Measurements from ENCODE around the gene JCHAIN. TPM values are rescaled to one million over a fixed set of nuclear protein-coding genes. Genes with fewer than 3 reads are reported as not detected.

Gene JCHAIN
- 0.22 and 0.50 TPM in 2 replicates for polyA plus RNA-seq (2011; rRNA removed)
- not detected in 2 replicates for polyA plus RNA-seq (2012; cell fraction: cytosol; rRNA removed)
- polyA plus RNA-seq (2012; cell fraction: nucleus; rRNA removed), result not detected in 2 replicates
- polyA plus RNA-seq (2017; fragmentation: RNase III; extraction: RNeasy Plus Mini Kit Qiagen cat#74134 plus additional on column Dnase treatment), result 0.09 to 0.17 TPM (median 0.15 TPM) in 3 replicates
- polyA minus RNA-seq (2011; rRNA and poly(A)+ RNA removed), result not detected in 2 replicates

DNA sequence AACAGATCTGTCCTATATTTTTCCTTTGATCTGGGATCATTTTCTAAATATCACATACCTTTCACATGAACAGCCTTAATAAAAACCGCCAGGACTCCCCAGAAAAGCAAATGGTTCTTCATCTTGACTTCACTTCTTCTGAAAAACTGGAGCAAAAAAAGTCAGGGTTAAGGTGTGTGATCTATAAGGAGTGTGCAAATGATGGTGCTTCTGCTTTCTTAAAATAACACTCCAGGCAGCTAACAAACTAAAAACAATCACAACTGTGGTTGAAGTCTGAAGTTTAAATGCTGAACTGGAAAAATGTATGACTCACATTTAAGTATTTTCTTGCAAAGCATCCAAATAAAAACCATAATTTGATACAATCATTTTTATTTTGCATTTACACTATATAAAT lies at the start of gene JCHAIN:
TSS of gene JCHAIN (minus strand) at position 140 of the 400 bp plus-strand sequence. CDS start at position 122, 18 bp downstream.
- H3K4me2 ChIP-seq, result no peak within 1 kb of the TSS
- peaks cover 33% of the 10 kb centered on the region for H3K4me1 ChIP-seq
- DNase-seq (ENCODE audit: low read depth in 1 of 2, low spot score in 1 of 2) (no peak), FAIRE-seq (no peak), ATAC-seq (no peak)
- POLR2A ChIA-PET, result no interaction called here
- H3K4me3 ChIP-seq, result no peak within 1 kb of the TSS
- H3K9me3 ChIP-seq, result no peaks in the 10 kb centered on the region
- 38% methylated on average over 1 of the region's 1 CpG for WGBS (ENCODE audit: missing lambda C conversion rate)
- CTCF ChIA-PET, result interaction anchor here (1.6 to 2.0 kb wide), 2 partner anchors 14 to 21 kb away, joined by 4 to 7 read pairs; no protein-coding TSS in a partner anchor
- H3K27ac ChIP-seq, result no peak within 1 kb of the TSS
- TF ChIP-seq POLR2AphosphoS2 (conservative IDR thresholded peaks at IDR 0.05; ENCODE audit: low read length), result no peak
- TF ChIP-seq, protein P1, sequence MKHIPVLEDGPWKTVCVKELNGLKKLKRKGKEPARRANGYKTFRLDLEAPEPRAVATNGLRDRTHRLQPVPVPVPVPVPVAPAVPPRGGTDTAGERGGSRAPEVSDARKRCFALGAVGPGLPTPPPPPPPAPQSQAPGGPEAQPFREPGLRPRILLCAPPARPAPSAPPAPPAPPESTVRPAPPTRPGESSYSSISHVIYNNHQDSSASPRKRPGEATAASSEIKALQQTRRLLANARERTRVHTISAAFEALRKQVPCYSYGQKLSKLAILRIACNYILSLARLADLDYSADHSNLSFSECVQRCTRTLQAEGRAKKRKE (CRISPR knock-in tag; IDR thresholded peaks at IDR 0.05; ENCODE audit: low read depth), result no peak
- no peak for TF ChIP-seq SMC3 (IDR thresholded peaks at IDR 0.05)
- TF ChIP-seq HEYL (CRISPR knock-in tag; IDR thresholded peaks at IDR 0.05), result no peak
- TF ChIP-seq, protein P2, sequence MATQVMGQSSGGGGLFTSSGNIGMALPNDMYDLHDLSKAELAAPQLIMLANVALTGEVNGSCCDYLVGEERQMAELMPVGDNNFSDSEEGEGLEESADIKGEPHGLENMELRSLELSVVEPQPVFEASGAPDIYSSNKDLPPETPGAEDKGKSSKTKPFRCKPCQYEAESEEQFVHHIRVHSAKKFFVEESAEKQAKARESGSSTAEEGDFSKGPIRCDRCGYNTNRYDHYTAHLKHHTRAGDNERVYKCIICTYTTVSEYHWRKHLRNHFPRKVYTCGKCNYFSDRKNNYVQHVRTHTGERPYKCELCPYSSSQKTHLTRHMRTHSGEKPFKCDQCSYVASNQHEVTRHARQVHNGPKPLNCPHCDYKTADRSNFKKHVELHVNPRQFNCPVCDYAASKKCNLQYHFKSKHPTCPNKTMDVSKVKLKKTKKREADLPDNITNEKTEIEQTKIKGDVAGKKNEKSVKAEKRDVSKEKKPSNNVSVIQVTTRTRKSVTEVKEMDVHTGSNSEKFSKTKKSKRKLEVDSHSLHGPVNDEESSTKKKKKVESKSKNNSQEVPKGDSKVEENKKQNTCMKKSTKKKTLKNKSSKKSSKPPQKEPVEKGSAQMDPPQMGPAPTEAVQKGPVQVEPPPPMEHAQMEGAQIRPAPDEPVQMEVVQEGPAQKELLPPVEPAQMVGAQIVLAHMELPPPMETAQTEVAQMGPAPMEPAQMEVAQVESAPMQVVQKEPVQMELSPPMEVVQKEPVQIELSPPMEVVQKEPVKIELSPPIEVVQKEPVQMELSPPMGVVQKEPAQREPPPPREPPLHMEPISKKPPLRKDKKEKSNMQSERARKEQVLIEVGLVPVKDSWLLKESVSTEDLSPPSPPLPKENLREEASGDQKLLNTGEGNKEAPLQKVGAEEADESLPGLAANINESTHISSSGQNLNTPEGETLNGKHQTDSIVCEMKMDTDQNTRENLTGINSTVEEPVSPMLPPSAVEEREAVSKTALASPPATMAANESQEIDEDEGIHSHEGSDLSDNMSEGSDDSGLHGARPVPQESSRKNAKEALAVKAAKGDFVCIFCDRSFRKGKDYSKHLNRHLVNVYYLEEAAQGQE (IDR thresholded peaks at IDR 0.05), result no peak
- TF ChIP-seq MAFK (IDR thresholded peaks at IDR 0.05; ENCODE audit: partially characterized antibody), result no peak
- TF ChIP-seq, protein P3, sequence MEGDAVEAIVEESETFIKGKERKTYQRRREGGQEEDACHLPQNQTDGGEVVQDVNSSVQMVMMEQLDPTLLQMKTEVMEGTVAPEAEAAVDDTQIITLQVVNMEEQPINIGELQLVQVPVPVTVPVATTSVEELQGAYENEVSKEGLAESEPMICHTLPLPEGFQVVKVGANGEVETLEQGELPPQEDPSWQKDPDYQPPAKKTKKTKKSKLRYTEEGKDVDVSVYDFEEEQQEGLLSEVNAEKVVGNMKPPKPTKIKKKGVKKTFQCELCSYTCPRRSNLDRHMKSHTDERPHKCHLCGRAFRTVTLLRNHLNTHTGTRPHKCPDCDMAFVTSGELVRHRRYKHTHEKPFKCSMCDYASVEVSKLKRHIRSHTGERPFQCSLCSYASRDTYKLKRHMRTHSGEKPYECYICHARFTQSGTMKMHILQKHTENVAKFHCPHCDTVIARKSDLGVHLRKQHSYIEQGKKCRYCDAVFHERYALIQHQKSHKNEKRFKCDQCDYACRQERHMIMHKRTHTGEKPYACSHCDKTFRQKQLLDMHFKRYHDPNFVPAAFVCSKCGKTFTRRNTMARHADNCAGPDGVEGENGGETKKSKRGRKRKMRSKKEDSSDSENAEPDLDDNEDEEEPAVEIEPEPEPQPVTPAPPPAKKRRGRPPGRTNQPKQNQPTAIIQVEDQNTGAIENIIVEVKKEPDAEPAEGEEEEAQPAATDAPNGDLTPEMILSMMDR (IDR thresholded peaks at IDR 0.05), result no peak
- TF ChIP-seq, protein P4, sequence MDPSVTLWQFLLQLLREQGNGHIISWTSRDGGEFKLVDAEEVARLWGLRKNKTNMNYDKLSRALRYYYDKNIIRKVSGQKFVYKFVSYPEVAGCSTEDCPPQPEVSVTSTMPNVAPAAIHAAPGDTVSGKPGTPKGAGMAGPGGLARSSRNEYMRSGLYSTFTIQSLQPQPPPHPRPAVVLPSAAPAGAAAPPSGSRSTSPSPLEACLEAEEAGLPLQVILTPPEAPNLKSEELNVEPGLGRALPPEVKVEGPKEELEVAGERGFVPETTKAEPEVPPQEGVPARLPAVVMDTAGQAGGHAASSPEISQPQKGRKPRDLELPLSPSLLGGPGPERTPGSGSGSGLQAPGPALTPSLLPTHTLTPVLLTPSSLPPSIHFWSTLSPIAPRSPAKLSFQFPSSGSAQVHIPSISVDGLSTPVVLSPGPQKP (IDR thresholded peaks at IDR 0.05; ENCODE audit: low read depth, low read length), result no peak
- TF ChIP-seq, protein P5, sequence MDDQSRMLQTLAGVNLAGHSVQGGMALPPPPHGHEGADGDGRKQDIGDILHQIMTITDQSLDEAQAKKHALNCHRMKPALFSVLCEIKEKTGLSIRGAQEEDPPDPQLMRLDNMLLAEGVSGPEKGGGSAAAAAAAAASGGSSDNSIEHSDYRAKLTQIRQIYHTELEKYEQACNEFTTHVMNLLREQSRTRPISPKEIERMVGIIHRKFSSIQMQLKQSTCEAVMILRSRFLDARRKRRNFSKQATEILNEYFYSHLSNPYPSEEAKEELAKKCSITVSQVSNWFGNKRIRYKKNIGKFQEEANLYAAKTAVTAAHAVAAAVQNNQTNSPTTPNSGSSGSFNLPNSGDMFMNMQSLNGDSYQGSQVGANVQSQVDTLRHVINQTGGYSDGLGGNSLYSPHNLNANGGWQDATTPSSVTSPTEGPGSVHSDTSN (IDR thresholded peaks at IDR 0.05), result no peak

DNA sequence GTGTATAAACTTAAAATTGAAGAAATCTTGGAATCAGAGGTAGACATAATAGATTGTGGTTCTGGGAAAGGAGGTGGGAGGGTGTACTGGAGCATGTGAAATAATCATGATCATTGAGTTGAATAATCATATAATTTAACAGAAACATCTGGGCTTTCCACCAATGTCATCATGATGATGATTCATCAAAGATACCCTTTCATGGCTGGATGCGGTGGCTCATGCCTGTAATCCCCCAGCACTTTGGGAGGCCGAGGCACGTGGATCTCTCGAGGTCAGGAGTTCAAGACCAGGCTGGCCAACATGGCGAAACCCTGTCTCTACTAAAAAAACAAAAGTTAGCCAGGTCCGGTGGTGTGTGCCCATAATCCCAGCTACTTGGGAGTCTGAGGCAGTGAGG lies 48.8 kb upstream of the JCHAIN start:
- POLR2A ChIA-PET, result interaction anchor here (1.6 kb wide), 1 partner anchor 9 kb away, joined by 4 read pairs; no protein-coding TSS in a partner anchor
- CTCF ChIA-PET, result no interaction called here

More for the DNA sequence above, 48.8 kb upstream of the JCHAIN start:
- no peak overlapping the region for H3K4me2 ChIP-seq
- H3K9me3 ChIP-seq, result no peaks in the 10 kb centered on the region
- WGBS (ENCODE audit: missing lambda C conversion rate), result 93% methylated on average over 6 of the region's 6 CpGs
- FAIRE-seq, result no peak
- no peak overlapping the region for H3K4me3 ChIP-seq
- TF ChIP-seq EHF (CRISPR knock-in tag; IDR thresholded peaks at IDR 0.05) (no peak), CHD4 (IDR thresholded peaks at IDR 0.05; ENCODE audit: borderline replicate concordance) (no peak), NPAS2 (CRISPR knock-in tag; IDR thresholded peaks at IDR 0.05; ENCODE audit: borderline replicate concordance) (no peak), EHMT2 (IDR thresholded peaks at IDR 0.05; ENCODE audit: low read depth) (no peak), POLR2A (IDR thresholded peaks at IDR 0.05; ENCODE audit: low read length) (no peak), GATA3 (IDR thresholded peaks at IDR 0.05; ENCODE audit: borderline replicate concordance) (no peak)
- H3K27ac ChIP-seq, result no peak overlapping the region
- no peak for DNase-seq (ENCODE audit: low read depth in 1 of 2, low spot score in 1 of 2)
- H3K4me1 ChIP-seq, result peaks cover 19% of the 10 kb centered on the region; the same call in 2 of the 3 replicates
- no peak for ATAC-seq

Data from A549 (cell line).